Muscle layer of colon (tissue), 2 donors: Measurements from ENCODE around the gene ZNHIT6.
A peak's percentile ranks its signal among the peaks of the same experiment; 100 is the strongest.
"Not testable (repeated sequence)": the region's sequence is repeated elsewhere in the genome, so short reads cannot be mapped to it uniquely, and the experiment has no call there.

ENCODE experiments used
- H3K27ac ChIP-seq: one replicate; pipeline ENCODE4 v1.7.0; 2013; ENCODE audit warnings: low read depth, mild to moderate bottlenecking, low read length, moderate library complexity
- H3K27me3 ChIP-seq, 2 donors: one replicate each; pipeline ENCODE4 v1.7.0; 2013; ENCODE audit warnings: low read length in 2 of 2, mild to moderate bottlenecking in 2 of 2; ENCODE audit not compliant: insufficient read depth in 2 of 2, control insufficient read depth in 1 of 2
- H3K36me3 ChIP-seq: one replicate; pipeline ENCODE4 v1.7.0; 2013; ENCODE audit warnings: mild to moderate bottlenecking, low read length; ENCODE audit not compliant: insufficient read depth
- H3K4me1 ChIP-seq: one replicate; pipeline ENCODE4 v1.7.0; 2013; ENCODE audit warnings: mild to moderate bottlenecking, low read length; ENCODE audit not compliant: insufficient read depth
- H3K4me3 ChIP-seq, 2 donors: one replicate each; pipeline ENCODE4 v1.7.0; 2013; ENCODE audit warnings: low read length in 2 of 2, low read depth in 1 of 2, mild to moderate bottlenecking in 1 of 2, moderate library complexity in 1 of 2
- H3K9ac ChIP-seq: one replicate; pipeline ENCODE4 v1.7.0; 2013; ENCODE audit warnings: low read length
- H3K9me3 ChIP-seq: one replicate; pipeline ENCODE4 v1.7.0; 2013; ENCODE audit warnings: mild to moderate bottlenecking, low read length
- donor health status: abdominal sarcoma.
- donor health status: Adenocarcinoma of cecum.

ZNHIT6 gene

GRCh38 chr1:85639920-85640319 is 68.3 kb downstream of the ZNHIT6 start:
- H3K9ac ChIP-seq, H3K36me3 ChIP-seq, H3K4me3 ChIP-seq, H3K27ac ChIP-seq, H3K9me3 ChIP-seq, H3K27me3 ChIP-seq, H3K4me1 ChIP-seq: not testable (repeated sequence)

- Histone ChIP-seq H3K27ac (no peak overlapping the region), H3K9me3 (no peaks in the 10 kb centered on the region), H3K36me3 (no peaks in the 10 kb centered on the region), H3K27me3 (no peaks in the 10 kb centered on the region), H3K4me3 (no peak overlapping the region), H3K4me1 (no peaks in the 10 kb centered on the region), H3K9ac (no peak overlapping the region)
Measured at GRCh38 chr1:85638412-85638811, 69.8 kb downstream of the ZNHIT6 start.

GRCh38 chr1:85630493-85630892 is 77.7 kb downstream of the ZNHIT6 start:
- H3K4me3 ChIP-seq, result no peak overlapping the region
- no peak overlapping the region for H3K27ac ChIP-seq
- H3K9ac ChIP-seq, result no peak overlapping the region
- no peaks in the 10 kb centered on the region for H3K36me3 ChIP-seq
- H3K4me1 ChIP-seq, result peaks cover 12% of the 10 kb centered on the region
- no peaks in the 10 kb centered on the region for H3K27me3 ChIP-seq
- no peaks in the 10 kb centered on the region for H3K9me3 ChIP-seq

GRCh38 chr1:85629532-85629920 is 78.7 kb downstream of the ZNHIT6 start:
- H3K4me1 ChIP-seq, result peaks cover 12% of the 10 kb centered on the region
- H3K27me3 ChIP-seq, result no peaks in the 10 kb centered on the region
- no peak overlapping the region for H3K9ac ChIP-seq
- no peak overlapping the region for H3K4me3 ChIP-seq
- H3K27ac ChIP-seq, result no peak overlapping the region
- H3K36me3 ChIP-seq, result no peaks in the 10 kb centered on the region
- H3K9me3 ChIP-seq, result no peaks in the 10 kb centered on the region

- Histone ChIP-seq H3K9ac (no peak overlapping the region), H3K9me3 (no peaks in the 10 kb centered on the region), H3K4me3 (no peak overlapping the region), H3K36me3 (no peaks in the 10 kb centered on the region), H3K27ac (peak overlapping the region; percentile 6), H3K27me3 (no peaks in the 10 kb centered on the region), H3K4me1 (peaks cover 12% of the 10 kb centered on the region)
Measured at GRCh38 chr1:85628791-85629531, 79.3 kb downstream of the ZNHIT6 start.

GRCh38 chr1:85626818-85627217 is 81.4 kb downstream of the ZNHIT6 start:
- H3K27ac ChIP-seq, result no peak overlapping the region
- H3K27me3 ChIP-seq, result no peaks in the 10 kb centered on the region
- H3K36me3 ChIP-seq, result peaks cover 3% of the 10 kb centered on the region
- H3K9ac ChIP-seq, result no peak overlapping the region
- H3K4me1 ChIP-seq, result peaks cover 12% of the 10 kb centered on the region
- no peak overlapping the region for H3K4me3 ChIP-seq
- no peaks in the 10 kb centered on the region for H3K9me3 ChIP-seq

GRCh38 chr1:85624361-85624760 is 83.9 kb downstream of the ZNHIT6 start:
- H3K4me1 ChIP-seq, result peaks cover 12% of the 10 kb centered on the region
- no peaks in the 10 kb centered on the region for H3K9me3 ChIP-seq
- no peaks in the 10 kb centered on the region for H3K27me3 ChIP-seq
- no peak overlapping the region for H3K9ac ChIP-seq
- H3K27ac ChIP-seq, result no peak overlapping the region
- no peak overlapping the region for H3K4me3 ChIP-seq
- H3K36me3 ChIP-seq, result peaks cover 3% of the 10 kb centered on the region

GRCh38 chr1:85623061-85623471 is 85.2 kb downstream of the ZNHIT6 start:
- H3K27me3 ChIP-seq, result no peaks in the 10 kb centered on the region
- H3K9ac ChIP-seq, result no peak overlapping the region
- H3K4me1 ChIP-seq, result peaks cover 3% of the 10 kb centered on the region
- no peak overlapping the region for H3K27ac ChIP-seq
- no peak overlapping the region for H3K4me3 ChIP-seq
- H3K9me3 ChIP-seq, result no peaks in the 10 kb centered on the region
- H3K36me3 ChIP-seq, result peaks cover 3% of the 10 kb centered on the region

GRCh38 chr1:85621430-85621829 is 86.8 kb downstream of the ZNHIT6 start:
- H3K9ac ChIP-seq, result no peak overlapping the region
- no peaks in the 10 kb centered on the region for H3K27me3 ChIP-seq
- no peak overlapping the region for H3K27ac ChIP-seq
- no peaks in the 10 kb centered on the region for H3K4me1 ChIP-seq
- H3K36me3 ChIP-seq, result peaks cover 3% of the 10 kb centered on the region
- no peak overlapping the region for H3K4me3 ChIP-seq
- no peaks in the 10 kb centered on the region for H3K9me3 ChIP-seq

GRCh38 chr1:85617633-85618100 is 90.6 kb downstream of the ZNHIT6 start:
- H3K9me3 ChIP-seq, result no peaks in the 10 kb centered on the region
- H3K27me3 ChIP-seq, result no peaks in the 10 kb centered on the region
- peaks cover 3% of the 10 kb centered on the region for H3K36me3 ChIP-seq
- peaks cover 6% of the 10 kb centered on the region for H3K4me1 ChIP-seq
- H3K4me3 ChIP-seq, result no peak overlapping the region
- no peak overlapping the region for H3K27ac ChIP-seq
- no peak overlapping the region for H3K9ac ChIP-seq

- Histone ChIP-seq H3K9me3 (no peaks in the 10 kb centered on the region), H3K4me1 (peaks cover 6% of the 10 kb centered on the region), H3K4me3 (no peak overlapping the region), H3K27me3 (no peaks in the 10 kb centered on the region), H3K9ac (no peak overlapping the region), H3K36me3 (no peaks in the 10 kb centered on the region), H3K27ac (no peak overlapping the region)
Measured at GRCh38 chr1:85616736-85617135, 91.5 kb downstream of the ZNHIT6 start.

GRCh38 chr1:85616364-85616705 is 91.9 kb downstream of the ZNHIT6 start:
- Histone ChIP-seq H3K4me3 (no peak overlapping the region), H3K4me1 (peaks cover 6% of the 10 kb centered on the region), H3K9ac (no peak overlapping the region), H3K27me3 (no peaks in the 10 kb centered on the region), H3K36me3 (no peaks in the 10 kb centered on the region), H3K9me3 (no peaks in the 10 kb centered on the region), H3K27ac (no peak overlapping the region)
